ENCODE measurements around the gene SLC24A4. TPM values are rescaled to one million over a fixed set of nuclear protein-coding genes. Genes with fewer than 3 reads are reported as not detected.

Gene SLC24A4
- total and polyA plus RNA-seq, 2 donors (not counting 3 experiments of a cell fraction or from before 2014, with no cell fraction given), result 0.07 to 0.08 TPM

DNA sequence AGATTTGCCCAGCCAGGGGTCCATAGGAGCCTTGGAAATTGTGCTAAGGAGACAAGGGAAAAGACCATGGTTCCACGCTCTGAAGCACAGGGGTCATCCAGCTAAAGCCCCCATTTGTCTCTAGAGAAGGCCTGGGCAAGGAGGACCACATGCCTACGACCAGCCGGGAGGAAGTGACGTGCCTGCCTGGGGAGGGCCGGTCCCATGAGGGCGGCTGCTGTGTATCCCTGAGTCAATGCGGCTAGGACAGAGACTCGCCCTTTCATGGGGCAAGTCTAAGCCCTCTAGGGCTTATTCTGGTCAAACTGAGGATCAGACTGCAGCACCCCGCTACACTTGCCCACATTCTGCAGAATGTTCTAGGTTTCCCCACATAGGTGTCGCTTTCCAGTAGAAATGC lies 170.1 kb downstream of the SLC24A4 start:
- DNase-seq (ENCODE audit: low read depth, low spot score) (no peak), FAIRE-seq (no peak)
- H3K79me2 ChIP-seq (ENCODE audit: control insufficient read depth, insufficient read depth, low read length), result no peaks in the 10 kb centered on the region
- no peaks in the 10 kb centered on the region for H3K9me1 ChIP-seq (replicated peaks; ENCODE audit: control insufficient read depth, extremely low read depth, insufficient read depth, low read length)
- H3K4me1 ChIP-seq (ENCODE audit: control insufficient read depth, extremely low read depth, insufficient read depth, low read length), result no peaks in the 10 kb centered on the region
- ChIA-PET CTCF (no interaction called here), POLR2A (no interaction called here)
- H2AFZ ChIP-seq (ENCODE audit: low read depth, low read length), result no peak overlapping the region
- peaks cover 0 to 3% of the 10 kb centered on the region in 2 experiments for H3K27me3 ChIP-seq (ENCODE audit: control insufficient read depth in 2 of 2, insufficient read depth in 2 of 2, low read length in 2 of 2)
- no peak overlapping the region for H3K9ac ChIP-seq (replicated peaks; ENCODE audit: extremely low read depth, insufficient read depth, low read length)
- TF ChIP-seq EZH2 (IDR thresholded peaks at IDR 0.05; ENCODE audit: borderline replicate concordance, low read depth, low read length, severe bottlenecking) (no peak), MYC (IDR thresholded peaks at IDR 0.05; ENCODE audit: low read depth, low read length) (no peak)
- H3K9me3 ChIP-seq (replicated peaks; ENCODE audit: control insufficient read depth, insufficient read depth, low read length), result no peaks in the 10 kb centered on the region
- no peaks in the 10 kb centered on the region for H3K36me3 ChIP-seq (ENCODE audit: control insufficient read depth in 2 of 2, extremely low read depth in 1 of 2, insufficient read depth in 2 of 2, low read length in 2 of 2)
- H3K4me3 ChIP-seq (replicated peaks in 1 of 3; ENCODE audit: insufficient read depth in 1 of 3, low read depth in 1 of 3, low read length in 3 of 3), result no peak overlapping the region
- no peak overlapping the region for H3K4me2 ChIP-seq (ENCODE audit: insufficient read depth, low read length)
- intact Hi-C loops (cut with micrococcal nuclease), result no loop called here
- no peak overlapping the region for H3K27ac ChIP-seq (ENCODE audit: insufficient read depth, low read depth, low read length)
- no TSS peak for BruUV-seq (replicated peaks)
- dilution Hi-C loops (cut with MboI; ENCODE audit: extremely low pct_ligation_motif_present, low sequenced_read_pairs), result no loop called here
- no peaks in the 10 kb centered on the region for H4K20me1 ChIP-seq (replicated peaks; ENCODE audit: control insufficient read depth, extremely low read depth, insufficient read depth, low read length)

DNA sequence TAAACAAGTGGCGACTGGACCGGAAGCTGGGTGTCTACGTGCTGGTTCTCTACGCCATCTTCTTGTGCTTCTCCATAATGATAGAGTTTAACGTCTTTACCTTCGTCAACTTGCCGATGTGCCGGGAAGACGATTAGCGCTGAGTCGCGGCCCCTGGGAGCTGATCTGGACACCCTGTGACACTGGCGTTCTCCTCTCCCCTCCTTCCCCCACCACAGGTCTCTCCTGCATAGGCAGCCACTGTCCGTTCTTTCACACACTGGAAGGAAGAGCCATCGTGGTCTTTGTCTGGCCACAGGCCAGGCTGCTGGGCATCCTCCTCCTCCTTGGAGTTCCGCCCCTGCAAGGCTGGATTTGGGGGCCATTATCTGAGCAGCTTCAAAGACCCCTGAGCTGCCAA lies 170.5 kb downstream of the SLC24A4 start:
- no TSS peak for BruUV-seq (replicated peaks)
- ChIA-PET CTCF (no interaction called here), POLR2A (no interaction called here)
- dilution Hi-C loops (cut with MboI; ENCODE audit: extremely low pct_ligation_motif_present, low sequenced_read_pairs), result no loop called here
- DNase-seq (ENCODE audit: low read depth, low spot score) (no peak), FAIRE-seq (no peak)
- no peak overlapping the region for H3K4me2 ChIP-seq (ENCODE audit: insufficient read depth, low read length)
- no peak overlapping the region for H3K9ac ChIP-seq (replicated peaks; ENCODE audit: extremely low read depth, insufficient read depth, low read length)
- intact Hi-C loops (cut with micrococcal nuclease), result no loop called here
- no peak overlapping the region for H3K4me3 ChIP-seq (replicated peaks in 1 of 3; ENCODE audit: insufficient read depth in 1 of 3, low read depth in 1 of 3, low read length in 3 of 3)
- H3K27me3 ChIP-seq (ENCODE audit: control insufficient read depth in 2 of 2, insufficient read depth in 2 of 2, low read length in 2 of 2), result peaks cover 0 to 3% of the 10 kb centered on the region in 2 experiments
- TF ChIP-seq POLR2A (IDR thresholded peaks at IDR 0.05; ENCODE audit: low read depth, low read length) (no peak), FOS (IDR thresholded peaks at IDR 0.05; ENCODE audit: borderline replicate concordance, insufficient read depth, low read length) (no peak), JUN (IDR thresholded peaks at IDR 0.05; ENCODE audit: borderline replicate concordance, insufficient read depth, insufficient read length, low read depth) (no peak), MYC (IDR thresholded peaks at IDR 0.05; ENCODE audit: low read depth, low read length) (no peak), MAX (IDR thresholded peaks at IDR 0.05; ENCODE audit: insufficient read depth, insufficient read length) (no peak), POLR2AphosphoS5 (IDR thresholded peaks at IDR 0.05; ENCODE audit: insufficient read depth, low read depth, low read length) (no peak), EZH2 (IDR thresholded peaks at IDR 0.05; ENCODE audit: borderline replicate concordance, low read depth, low read length, severe bottlenecking) (no peak), GATA2 (IDR thresholded peaks at IDR 0.05; ENCODE audit: insufficient read depth, insufficient read length, low read depth, low read length) (no peak)
- TF ChIP-seq, protein P1, sequence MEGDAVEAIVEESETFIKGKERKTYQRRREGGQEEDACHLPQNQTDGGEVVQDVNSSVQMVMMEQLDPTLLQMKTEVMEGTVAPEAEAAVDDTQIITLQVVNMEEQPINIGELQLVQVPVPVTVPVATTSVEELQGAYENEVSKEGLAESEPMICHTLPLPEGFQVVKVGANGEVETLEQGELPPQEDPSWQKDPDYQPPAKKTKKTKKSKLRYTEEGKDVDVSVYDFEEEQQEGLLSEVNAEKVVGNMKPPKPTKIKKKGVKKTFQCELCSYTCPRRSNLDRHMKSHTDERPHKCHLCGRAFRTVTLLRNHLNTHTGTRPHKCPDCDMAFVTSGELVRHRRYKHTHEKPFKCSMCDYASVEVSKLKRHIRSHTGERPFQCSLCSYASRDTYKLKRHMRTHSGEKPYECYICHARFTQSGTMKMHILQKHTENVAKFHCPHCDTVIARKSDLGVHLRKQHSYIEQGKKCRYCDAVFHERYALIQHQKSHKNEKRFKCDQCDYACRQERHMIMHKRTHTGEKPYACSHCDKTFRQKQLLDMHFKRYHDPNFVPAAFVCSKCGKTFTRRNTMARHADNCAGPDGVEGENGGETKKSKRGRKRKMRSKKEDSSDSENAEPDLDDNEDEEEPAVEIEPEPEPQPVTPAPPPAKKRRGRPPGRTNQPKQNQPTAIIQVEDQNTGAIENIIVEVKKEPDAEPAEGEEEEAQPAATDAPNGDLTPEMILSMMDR (IDR thresholded peaks at IDR 0.05; ENCODE audit: extremely low read depth in 1 of 2, insufficient read depth in 1 of 2, low read depth in 1 of 2, low read length in 2 of 2), result no peak
- H4K20me1 ChIP-seq (replicated peaks; ENCODE audit: control insufficient read depth, extremely low read depth, insufficient read depth, low read length), result no peaks in the 10 kb centered on the region
- no peaks in the 10 kb centered on the region for H3K4me1 ChIP-seq (ENCODE audit: control insufficient read depth, extremely low read depth, insufficient read depth, low read length)
- no peaks in the 10 kb centered on the region for H3K36me3 ChIP-seq (ENCODE audit: control insufficient read depth in 2 of 2, extremely low read depth in 1 of 2, insufficient read depth in 2 of 2, low read length in 2 of 2)
- H3K9me3 ChIP-seq (replicated peaks; ENCODE audit: control insufficient read depth, insufficient read depth, low read length), result no peaks in the 10 kb centered on the region
- no peaks in the 10 kb centered on the region for H3K79me2 ChIP-seq (ENCODE audit: control insufficient read depth, insufficient read depth, low read length)
- H3K9me1 ChIP-seq (replicated peaks; ENCODE audit: control insufficient read depth, extremely low read depth, insufficient read depth, low read length), result no peaks in the 10 kb centered on the region
- no peak overlapping the region for H2AFZ ChIP-seq (ENCODE audit: low read depth, low read length)
- H3K27ac ChIP-seq (ENCODE audit: insufficient read depth, low read depth, low read length), result no peak overlapping the region

Data from endothelial cell of umbilical vein (primary cell).